Right kidney (tissue), 1 donor: ENCODE results near the gene ACSL4.
"Not testable (repeated sequence)": the region's sequence is repeated elsewhere in the genome, so short reads cannot be mapped to it uniquely, and the experiment has no call there.

Experiments
- DNase-seq: peaks from one replicate; pipeline ENCODE4 v3.0.0-alpha.2; 2016

The ACSL4 gene

DNA sequence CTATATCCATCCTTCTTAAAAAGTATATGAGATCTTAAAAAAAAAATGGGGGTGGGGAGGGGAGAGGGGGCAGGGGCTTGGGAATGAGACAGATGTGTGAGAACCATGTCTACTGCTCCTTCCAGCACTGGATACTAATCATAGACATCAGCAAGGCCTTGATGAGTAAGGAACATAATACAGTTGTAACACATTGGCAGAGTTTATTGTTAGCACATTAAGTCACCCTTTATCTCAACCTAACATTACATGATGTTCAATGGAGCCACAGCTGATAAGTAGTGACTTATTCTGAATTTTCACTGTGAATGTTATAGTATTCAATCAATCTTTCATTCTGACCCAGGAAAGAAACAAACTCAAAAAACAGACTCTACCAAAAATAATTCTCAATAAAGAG is 60.8 kb downstream of the ACSL4 start:
- DNase-seq: no peak

DNA sequence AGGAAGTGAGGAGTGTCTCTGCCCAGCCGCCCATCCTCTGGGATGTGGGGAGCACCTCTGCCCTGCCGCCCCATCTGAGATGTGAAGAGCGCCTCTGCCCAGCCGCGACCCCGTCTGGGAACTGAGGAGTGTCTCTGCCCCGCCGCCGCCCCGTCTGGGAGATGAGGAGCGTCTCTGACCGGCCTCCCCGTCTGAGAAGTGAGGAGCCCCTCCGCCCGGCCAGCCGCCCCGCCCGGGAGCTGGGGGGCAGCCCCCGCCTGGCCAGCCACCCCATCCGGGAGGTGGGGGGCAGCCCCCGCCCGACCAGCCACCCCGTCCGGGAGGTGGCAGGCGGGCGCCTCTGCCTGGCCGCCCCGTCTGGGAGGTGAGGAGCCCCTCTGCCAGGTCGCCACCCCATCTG is 61.9 kb downstream of the ACSL4 start:
- DNase-seq: not testable (repeated sequence)

DNA sequence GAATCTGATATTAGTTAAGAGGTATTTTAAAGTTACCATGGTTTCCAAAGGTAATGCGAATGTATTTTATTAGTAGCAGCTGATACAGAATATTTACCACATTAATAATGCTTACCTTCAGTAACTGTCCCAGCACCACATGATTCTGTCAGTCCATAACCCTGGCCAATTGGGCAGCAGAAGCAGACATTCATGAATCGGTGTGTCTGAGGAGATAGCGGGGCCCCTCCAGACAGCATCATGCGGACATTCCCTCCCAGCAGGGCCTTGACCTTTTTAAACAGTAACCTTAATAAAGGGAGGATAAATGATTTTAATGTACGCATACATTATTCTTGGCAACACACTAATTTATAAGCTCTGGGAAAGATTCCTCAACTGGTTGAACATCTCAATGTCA is 65.1 kb downstream of the ACSL4 start:
- no peak for DNase-seq

DNA sequence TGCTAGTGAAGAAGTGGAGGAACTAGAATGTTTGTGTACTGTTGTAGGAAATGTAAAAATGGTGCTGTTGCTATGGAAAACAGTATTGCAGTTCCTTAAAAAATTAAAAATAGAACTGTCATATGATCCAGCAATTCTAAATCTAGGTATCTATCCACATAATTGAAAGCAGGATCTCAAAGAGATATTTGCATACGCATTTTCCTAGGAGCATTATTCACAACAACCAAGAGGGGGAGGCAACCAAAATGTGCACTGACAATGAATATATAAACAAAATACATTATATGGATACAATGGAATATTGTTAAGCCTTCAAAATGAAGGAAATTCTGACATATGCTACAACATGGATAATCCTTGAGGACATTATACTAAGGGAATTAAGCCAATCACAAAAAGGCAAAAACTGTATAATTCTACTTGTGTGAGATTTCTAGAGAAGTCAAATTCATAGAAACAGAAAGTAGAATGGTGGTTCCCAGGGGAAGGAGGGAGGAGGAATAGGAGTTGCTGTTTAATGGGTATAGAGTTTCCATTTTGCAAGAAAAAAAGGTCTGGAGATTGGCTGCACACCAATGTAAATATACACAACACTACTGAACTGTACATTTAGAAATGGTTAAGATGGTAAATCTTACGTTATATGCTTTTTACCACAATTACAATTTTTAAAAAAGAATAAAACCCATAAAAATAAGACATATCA is 72.5 kb downstream of the ACSL4 start:
- DNase-seq: no peak

DNA sequence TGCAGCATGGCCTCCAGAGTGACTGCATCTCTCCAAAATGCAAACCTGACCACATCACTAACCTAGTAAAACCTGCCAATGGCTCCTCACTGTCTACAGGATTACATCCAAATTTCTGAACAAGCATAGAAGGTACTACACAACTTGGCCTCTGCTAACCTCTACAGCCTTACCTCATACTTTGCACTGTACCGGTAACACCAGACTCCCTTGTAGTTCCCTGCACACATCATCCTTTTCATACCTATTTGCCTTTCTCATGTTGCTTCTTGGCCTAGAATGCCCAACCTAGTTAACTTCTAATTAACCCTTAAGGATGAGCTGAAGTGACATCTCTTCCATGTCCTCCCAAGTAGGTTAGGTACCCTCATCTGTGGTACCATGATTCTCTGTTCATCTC is 74.7 kb downstream of the ACSL4 start:
- no peak for DNase-seq

DNA sequence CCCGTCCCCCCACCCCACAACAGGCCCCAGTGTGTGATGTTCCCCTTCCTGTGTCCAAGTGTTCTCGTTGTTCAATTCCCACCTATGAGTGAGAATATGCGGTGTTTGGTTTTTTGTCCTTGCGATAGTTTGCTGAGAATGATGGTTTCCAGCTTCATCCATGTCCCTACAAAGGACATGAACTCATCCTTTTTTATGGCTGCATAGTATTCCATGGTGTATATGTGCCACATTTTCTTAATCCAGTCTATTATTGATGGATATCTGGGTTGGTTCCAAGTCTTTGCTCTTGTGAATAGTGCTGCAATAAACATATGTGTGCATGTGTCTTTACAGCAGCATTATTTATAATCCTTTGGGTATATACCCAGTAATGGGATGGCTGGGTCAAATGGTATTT is 75.7 kb downstream of the ACSL4 start:
- not testable (repeated sequence) for DNase-seq

DNA sequence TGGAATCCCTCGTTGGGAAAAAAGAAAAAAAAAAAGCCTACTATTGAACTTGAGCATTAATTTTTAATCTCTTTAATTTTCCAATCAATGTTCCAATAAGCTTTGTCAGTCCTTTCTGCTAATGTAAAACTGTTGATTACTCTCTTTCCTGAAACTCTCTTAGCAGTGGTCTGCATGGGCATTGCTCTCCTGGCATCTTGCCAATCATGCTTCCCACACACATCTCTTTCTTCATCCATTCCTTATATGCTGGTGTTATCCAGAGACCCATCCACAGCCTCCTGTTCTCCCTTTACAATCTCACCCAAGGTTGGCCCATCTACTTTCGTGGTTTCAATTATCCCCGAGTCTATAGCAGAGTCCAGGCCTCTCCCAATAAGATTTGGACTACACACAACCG is 76.3 kb downstream of the ACSL4 start:
- DNase-seq: no peak

DNA sequence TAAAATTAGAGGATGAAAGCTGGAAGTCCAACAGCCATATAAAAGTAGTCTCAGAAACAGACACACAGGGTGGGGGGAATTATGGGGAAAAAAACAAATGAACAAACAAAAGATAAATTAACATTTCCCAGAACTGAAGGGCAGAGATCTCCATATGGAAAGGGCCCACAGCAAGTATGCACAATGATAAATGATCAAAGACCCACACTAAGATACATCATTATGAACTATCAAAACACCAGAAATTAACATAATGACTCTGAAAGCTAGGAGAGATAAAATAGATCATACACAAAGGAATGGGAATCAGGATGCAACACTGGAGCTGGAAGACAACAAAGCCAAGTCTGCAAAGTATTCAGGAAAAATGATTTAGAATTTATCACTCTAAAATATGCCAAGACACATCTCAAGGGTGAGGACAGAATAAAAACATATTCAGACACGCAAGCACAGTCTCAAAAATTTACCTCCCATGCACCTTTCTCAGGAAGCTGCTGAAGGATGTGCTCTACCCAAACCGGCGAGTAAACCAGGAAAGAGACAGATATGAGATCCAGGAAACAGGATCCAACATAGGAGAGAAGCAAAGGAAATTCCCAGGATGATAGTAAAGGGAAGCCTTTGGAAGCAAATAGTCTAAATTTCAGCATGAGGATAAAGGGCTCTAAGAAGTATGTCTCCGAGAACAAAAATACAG is 77.4 kb downstream of the ACSL4 start:
- no peak for DNase-seq

DNA sequence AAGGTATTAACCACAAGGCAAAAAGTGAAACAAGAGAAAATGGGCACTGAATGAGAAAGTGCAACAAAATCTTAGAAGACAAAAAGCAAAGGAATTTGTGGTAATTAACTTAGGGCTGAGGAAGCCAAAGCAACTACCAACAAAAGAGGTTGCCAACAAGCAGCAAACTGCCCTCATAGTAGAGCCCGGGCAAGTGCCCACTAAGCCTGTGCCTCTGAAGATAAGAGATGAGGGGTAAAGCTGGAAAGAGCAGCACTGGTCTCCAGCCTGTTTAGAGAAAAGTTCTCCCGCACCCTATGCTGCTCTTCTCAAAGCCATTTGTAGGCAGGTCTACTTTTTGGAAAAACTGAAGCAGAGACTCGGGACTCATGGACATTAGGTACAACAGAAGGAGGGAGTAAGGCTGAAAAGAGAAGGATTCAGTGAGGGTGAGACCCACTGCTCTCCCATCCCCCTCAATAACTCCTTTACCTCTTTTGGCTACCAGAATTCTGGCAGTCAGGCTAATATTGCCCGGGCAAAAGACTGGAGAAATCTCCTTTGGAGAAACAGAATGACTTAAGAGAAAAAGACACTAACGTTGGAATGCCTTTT is 78.4 kb downstream of the ACSL4 start:
- no peak for DNase-seq

DNA sequence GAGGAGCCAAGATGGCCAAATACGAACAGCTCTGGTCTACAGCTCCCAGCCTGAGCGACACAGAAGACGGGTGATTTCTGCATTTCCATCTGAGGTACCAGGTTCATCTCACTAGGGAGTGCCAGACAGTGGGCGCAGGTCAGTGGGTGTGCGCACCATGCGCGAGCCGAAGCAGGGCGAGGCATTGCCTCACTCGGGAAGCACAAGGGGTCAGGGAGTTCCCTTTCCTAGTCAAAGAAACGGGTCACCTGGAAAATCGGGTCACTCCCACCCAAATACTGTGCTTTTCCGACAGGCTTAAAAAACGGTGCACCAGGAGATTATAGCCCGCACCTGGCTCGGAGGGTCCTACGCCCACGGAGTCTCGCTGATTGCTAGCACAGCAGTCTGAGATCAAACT is 88.4 kb downstream of the ACSL4 start:
- not testable (repeated sequence) for DNase-seq

DNA sequence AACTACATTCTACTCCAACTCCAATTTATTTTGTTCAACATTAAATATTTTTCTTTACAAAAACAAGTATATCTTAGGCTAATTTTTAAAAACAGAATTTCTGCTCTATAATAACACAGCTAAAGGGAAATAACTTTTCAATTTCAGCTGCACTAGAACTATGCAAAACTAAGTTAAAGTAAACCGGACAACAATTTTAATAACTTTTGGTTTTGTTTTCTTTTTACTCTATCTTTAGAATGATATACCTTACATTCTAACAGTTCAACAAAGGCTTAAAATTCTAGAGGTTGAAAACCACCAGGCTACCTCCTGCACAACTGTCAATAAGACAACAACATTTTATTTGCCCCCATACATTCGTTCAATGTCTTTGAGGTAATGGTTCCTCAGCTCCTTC is 89.4 kb downstream of the ACSL4 start:
- DNase-seq: no peak

DNA sequence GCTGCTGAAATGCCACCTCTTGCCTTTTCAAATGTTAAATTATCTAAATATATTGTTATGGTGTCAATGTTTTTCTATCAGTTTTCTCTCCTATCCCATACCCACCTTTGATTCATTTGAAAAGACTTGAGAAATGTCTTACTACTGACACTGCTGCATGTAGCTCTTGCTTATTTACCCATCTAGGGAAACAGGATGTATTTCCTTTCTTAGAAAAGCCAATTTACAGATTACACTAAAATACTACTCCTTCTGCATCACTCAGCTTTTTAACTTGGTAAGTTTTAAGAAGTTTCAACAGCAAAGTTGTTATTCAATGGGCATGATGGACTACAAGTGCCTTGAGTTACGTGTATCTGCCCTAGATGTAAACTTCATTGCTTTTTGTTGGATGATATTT is 94.9 kb downstream of the ACSL4 start:
- DNase-seq: no peak

DNA sequence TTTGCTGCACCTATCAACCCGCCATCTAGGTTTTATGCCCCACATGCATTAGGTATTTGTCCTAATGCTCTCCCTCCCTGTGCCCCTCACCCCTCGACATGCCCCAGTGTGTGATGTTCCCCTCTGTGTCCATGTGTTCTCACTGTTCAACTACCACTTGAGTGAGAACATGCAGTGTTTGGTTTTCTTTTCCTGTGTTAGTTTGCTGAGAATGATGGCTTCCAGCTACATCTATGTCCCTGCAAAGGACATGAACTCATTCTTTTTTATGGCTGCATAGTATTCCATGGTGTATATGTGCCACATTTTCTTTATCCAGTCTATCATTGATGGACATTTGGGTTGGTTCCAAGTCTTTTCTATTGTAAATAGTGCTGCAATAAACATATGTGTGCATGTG is 95.6 kb downstream of the ACSL4 start:
- not testable (repeated sequence) for DNase-seq

DNA sequence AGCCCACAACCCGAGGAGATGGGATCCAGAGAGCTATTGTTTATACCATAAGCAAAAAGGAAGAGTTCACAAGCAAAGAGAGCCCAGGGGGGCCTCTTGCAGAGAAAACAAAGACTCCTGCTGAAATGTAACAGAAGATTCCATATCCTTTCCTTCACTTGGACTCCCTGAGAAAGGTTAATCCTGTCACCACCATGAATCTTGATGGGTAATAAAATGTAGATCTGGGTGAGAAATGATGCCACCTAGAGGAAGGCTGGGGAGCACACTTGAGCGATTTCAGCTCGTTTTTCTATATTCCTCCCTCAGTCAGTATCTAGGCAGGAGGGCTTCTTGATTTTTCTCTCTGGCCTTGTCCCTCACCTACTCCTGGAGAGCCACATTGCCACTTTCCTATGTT is 97.9 kb downstream of the ACSL4 start:
- DNase-seq: no peak

DNA sequence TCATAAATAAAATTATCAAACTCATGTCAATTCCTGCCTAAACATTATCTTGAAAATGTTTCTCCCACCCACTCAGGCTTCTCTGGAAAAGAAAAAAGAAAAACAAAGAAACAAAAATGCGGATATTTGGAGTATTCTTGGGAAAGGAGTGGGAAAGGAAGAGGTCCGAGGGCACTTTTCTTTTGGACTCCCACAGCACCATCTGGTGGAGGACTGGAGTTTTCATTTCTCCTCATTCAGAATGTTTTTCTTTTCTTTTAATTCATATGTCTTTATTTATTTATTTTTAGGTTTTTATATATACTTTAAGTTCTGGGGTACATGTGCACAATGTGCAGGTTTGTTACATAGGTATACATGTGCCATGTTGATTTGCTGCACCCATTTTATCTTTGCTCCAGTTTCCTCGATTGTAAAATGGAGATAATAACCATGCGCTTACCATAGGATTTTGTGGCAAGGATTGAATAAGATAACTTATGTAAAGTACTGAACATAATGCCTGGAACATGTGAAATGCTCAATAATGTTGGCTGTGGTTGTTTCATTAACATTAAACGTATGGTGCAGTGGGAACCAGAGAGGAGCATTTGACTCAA is 100.1 kb downstream of the ACSL4 start:
- no peak for DNase-seq

DNA sequence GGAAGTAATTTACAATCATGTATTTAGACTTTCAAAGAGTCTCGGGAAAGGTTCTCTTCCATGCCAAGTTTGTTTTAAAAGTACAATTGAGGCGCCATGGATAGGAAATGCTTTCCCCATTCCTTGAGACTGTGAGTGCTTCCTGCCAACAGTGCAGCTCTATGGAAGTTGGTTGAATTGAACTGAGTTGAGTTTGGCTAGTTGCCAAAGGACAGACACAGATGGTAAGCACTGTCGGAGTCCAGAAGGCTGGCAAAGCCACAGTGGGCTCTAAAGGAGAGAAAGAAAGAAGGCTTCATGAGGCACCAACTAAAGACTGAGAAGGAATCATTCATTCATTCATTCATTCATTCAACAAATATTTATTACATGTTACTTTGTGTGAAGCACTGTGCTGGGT is 103.7 kb downstream of the ACSL4 start:
- DNase-seq: no peak

DNA sequence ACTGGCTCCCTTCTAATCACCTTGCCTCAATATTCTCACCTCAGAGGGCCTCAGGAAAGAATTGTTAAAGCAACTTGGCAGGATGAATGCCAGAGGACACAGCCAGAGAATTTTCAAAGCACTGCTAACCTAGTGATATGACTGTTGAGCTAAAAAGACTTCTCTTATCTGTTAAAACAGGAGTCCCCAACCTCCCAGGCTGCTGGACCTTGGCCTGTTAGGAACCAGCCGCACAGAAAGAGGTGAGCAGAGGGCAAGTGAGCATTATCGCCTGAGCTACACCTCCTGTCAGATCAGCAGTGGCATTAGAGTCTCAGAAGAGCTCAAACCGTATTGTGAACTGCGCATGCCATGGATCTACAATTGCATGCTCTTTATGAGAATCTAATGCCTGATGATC is 106.4 kb downstream of the ACSL4 start:
- DNase-seq: no peak

DNA sequence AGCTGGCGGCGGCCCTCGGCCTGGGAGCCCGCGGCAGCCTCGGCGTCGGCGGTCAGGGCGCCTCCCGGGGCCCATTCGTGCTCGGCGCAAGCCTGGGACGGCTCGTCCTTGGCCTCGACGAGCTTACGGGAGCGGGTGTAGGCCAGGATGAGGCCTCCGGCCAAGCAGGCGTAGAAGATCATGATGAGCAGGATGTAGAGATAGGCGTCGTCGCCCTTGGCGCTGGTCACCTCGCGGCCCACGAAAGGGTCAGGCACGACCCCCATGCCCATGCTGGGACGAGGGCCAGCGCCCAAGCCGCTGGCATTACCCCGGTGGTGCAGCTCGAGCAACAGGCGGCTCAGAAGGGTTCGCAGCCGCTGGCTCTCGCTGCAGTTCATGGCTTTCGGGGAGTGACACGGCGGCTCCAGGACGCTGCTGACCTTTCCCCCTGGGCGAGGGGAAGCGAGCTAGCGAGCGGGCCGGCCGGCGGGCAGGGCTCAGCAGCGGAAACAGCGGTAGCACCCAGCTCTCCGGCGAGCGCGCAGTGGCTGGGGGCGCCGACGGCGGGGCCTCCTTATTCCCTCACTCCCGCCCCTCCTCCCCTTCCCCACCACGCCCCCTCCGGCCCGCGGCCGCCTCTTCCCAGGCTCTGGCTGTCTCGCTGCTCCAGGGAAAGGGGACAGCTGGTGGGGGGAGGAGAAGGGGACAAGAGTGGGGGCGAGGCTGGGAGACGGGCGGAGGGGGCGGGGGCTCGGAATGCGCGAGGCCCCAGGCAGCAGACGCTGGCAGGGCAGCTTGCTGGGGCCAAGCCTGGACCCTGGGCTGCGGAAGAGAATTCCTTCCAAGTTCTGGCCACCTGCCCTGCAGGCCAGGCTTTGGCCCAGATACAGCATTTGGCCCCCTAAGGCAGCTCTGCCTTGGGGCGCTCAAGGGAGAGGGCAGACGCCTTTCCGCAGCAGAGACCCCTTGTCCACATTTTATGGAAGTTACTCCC is 108.1 kb downstream of the ACSL4 start, which contains the start of gene KCNE5:
KCNE5 (minus strand) TSS at position 532 of the 976 bp plus-strand sequence; CDS start at position 380, 152 bp downstream.
- DNase-seq: peak; percentile 62

DNA sequence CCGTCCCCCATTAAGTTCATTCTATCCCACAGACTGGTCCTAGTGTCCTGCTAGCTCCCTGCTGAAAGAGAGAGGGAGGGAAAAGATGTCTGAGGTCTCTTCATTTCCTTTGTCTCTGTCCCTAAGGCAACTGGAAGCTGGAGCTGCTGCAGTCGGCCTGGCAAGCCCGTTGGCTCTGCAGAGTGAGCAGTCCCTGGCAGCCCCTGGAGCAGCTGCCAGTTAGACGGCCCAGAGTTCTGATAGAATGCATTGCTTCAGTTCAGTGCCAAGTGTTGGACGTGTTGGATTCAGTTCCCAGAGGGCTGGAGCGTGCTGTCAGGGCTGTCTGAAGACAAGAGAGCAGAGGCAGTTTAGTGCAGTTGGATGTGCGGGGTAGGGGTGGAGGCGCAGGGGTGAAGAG is 109.1 kb downstream of the ACSL4 start:
- peak; percentile 23 for DNase-seq

DNA sequence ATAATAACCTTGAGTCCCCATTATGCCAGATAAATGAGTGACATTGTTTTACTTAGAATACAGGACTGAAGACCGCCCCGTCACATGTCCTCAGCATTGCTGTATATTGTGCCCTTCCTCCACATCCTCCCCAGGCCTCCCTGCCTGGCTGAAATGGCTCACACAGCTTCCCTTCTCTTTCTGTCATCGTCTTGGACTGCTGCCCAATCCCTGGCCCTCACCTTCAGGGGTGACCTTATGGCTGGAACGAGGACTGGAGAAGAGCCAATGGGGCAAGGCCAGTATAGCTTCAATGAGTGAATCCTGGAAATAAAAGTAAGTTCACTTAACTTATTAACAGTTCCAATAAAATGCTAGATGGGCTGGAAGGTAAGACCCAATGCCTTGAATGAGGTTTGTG is 110.8 kb downstream of the ACSL4 start:
- no peak for DNase-seq

DNA sequence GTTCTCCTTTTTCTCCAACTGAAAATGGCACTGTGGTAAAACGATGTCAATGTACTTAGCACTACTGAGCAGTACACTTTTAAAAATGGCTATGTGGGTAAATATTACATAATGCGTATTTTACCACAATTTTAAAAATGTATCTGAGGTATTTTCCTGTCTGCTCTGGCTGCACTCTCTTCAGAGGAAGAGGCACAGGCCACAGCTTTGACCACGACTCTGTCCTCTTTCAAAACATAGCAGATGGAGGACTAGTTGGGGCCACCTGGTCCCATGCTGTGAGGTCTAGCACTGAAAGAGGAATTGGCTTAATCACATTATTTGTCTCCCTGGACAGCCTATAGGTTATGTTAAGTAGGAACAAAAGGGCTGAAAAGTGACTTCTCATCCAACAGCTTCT is 113.3 kb downstream of the ACSL4 start:
- DNase-seq: no peak

DNA sequence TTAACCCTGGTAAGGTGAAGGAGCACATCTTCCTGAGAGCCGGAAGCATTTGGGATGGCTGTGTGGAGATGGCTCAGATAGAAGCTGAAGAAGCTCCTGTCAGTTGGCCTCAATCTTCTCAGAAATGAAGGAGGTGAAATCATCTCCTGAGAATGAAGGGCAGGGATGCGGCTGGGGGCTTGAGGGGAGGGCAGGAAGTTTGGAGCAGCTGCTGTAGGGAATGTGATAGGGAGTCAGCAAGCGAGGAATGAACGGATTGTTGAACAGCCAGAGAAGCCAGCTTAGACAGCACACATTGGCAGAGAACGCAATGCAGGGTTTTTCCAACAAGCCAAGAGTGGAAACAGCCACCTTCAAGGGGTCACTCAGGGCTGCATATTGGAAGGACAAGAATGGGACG is 118.1 kb downstream of the ACSL4 start:
- no peak for DNase-seq
